ENCODE results near the gene KCNT1.

The KCNT1 gene

GRCh38 chr9:135692410-135692809 lies 9.6 kb upstream of the KCNT1 start:
- no peak for TF ChIP-seq CTCF (IDR thresholded peaks at IDR 0.05; ENCODE audit: extremely low read depth, insufficient read depth, missing control alignments)
- no peak for DNase-seq (ENCODE audit: low spot score)
- in situ Hi-C loops (cut with MboI; ENCODE audit: low pct_unique_long_range_greater_than_20kb, low sequenced_read_pairs, unreplicated experiment), result no loop called here

GRCh38 chr9:135693265-135693664 lies 8.7 kb upstream of the KCNT1 start:
- in situ Hi-C loops (cut with MboI; ENCODE audit: low pct_unique_long_range_greater_than_20kb, low sequenced_read_pairs, unreplicated experiment), result no loop called here
- no peak for TF ChIP-seq CTCF (IDR thresholded peaks at IDR 0.05; ENCODE audit: extremely low read depth, insufficient read depth, missing control alignments)
- DNase-seq (ENCODE audit: low spot score), result no peak

GRCh38 chr9:135693771-135694170 lies 8.2 kb upstream of the KCNT1 start:
- in situ Hi-C loops (cut with MboI; ENCODE audit: low pct_unique_long_range_greater_than_20kb, low sequenced_read_pairs, unreplicated experiment), result no loop called here
- DNase-seq (ENCODE audit: low spot score), result no peak
- TF ChIP-seq CTCF (IDR thresholded peaks at IDR 0.05; ENCODE audit: extremely low read depth, insufficient read depth, missing control alignments), result no peak

GRCh38 chr9:135694414-135694813 lies 7.6 kb upstream of the KCNT1 start:
- in situ Hi-C loops (cut with MboI; ENCODE audit: low pct_unique_long_range_greater_than_20kb, low sequenced_read_pairs, unreplicated experiment), result no loop called here
- no peak for DNase-seq (ENCODE audit: low spot score)
- no peak for TF ChIP-seq CTCF (IDR thresholded peaks at IDR 0.05; ENCODE audit: extremely low read depth, insufficient read depth, missing control alignments)

- TF ChIP-seq CTCF (IDR thresholded peaks at IDR 0.05; ENCODE audit: extremely low read depth, insufficient read depth, missing control alignments), result no peak
- in situ Hi-C loops (cut with MboI; ENCODE audit: low pct_unique_long_range_greater_than_20kb, low sequenced_read_pairs, unreplicated experiment), result no loop called here
Observed at GRCh38 chr9:135695036-135695435, 6.9 kb upstream of the KCNT1 start.

GRCh38 chr9:135695642-135696041 lies 6.3 kb upstream of the KCNT1 start:
- DNase-seq (ENCODE audit: low spot score), result no peak
- in situ Hi-C loops (cut with MboI; ENCODE audit: low pct_unique_long_range_greater_than_20kb, low sequenced_read_pairs, unreplicated experiment), result no loop called here
- TF ChIP-seq CTCF (IDR thresholded peaks at IDR 0.05; ENCODE audit: extremely low read depth, insufficient read depth, missing control alignments), result no peak

More at GRCh38 chr9:135695036-135695435, 6.9 kb upstream of the KCNT1 start:
- no peak for DNase-seq (ENCODE audit: low spot score)

- TF ChIP-seq CTCF (IDR thresholded peaks at IDR 0.05; ENCODE audit: extremely low read depth, insufficient read depth, missing control alignments), result no peak
Observed at GRCh38 chr9:135696446-135696845, 5.5 kb upstream of the KCNT1 start.

More at GRCh38 chr9:135696446-135696845, 5.5 kb upstream of the KCNT1 start:
- in situ Hi-C loops (cut with MboI; ENCODE audit: low pct_unique_long_range_greater_than_20kb, low sequenced_read_pairs, unreplicated experiment), result no loop called here
- no peak for DNase-seq (ENCODE audit: low spot score)

Measured in GM13977 (cell line).